HepG2 (cell line): Measurements from ENCODE around the gene OGG1. TPM values are rescaled to one million over a fixed set of nuclear protein-coding genes. Genes with fewer than 3 reads are reported as not detected.

Source experiments
- AGO2 ChIP-seq: fragments of 200-400 bp; formaldehyde crosslinking; optimal IDR thresholded peaks from 2 replicates; pipeline ENCODE3; 2017; ENCODE audit warnings: mild to moderate bottlenecking, low read depth, low read length, moderate library complexity
- ARID3A ChIP-seq: IDR thresholded peaks from 2 replicates; pipeline ENCODE4 v1.6.1; 2012; ENCODE audit warnings: low read depth, low read length, improper control_type of control experiment
- CSRNP1 ChIP-seq: sonication (generic); formaldehyde crosslinking; IDR thresholded peaks from 2 replicates; pipeline ENCODE4 v1.8.1; 2023; ENCODE audit warnings: mild to moderate bottlenecking, missing genetic modification reagents
- HNRNPK ChIP-seq: fragments of 200-400 bp; formaldehyde crosslinking; IDR thresholded peaks from 2 replicates; pipeline ENCODE4 v1.6.1; 2018; ENCODE audit warnings: low read length, low read depth, moderate library complexity, mild to moderate bottlenecking; ENCODE audit not compliant: poor library complexity, severe bottlenecking
- KDM5A ChIP-seq: fragments of 200-600 bp; sonication (generic); IDR thresholded peaks from 2 replicates; pipeline ENCODE4 v1.7.0; 2018; ENCODE audit warnings: antibody characterized with exemption, mild to moderate bottlenecking, low read length, borderline replicate concordance
- MXD4 ChIP-seq: IDR thresholded peaks from 2 replicates; pipeline ENCODE4 v1.6.1; 2016; ENCODE audit warnings: mild to moderate bottlenecking, missing biosample characterization, missing genetic modification reagents
- NR3C1 ChIP-seq: sonication (generic); formaldehyde crosslinking; IDR thresholded peaks from 2 replicates; pipeline ENCODE4 v1.4.0; 2020; ENCODE audit warnings: missing genetic modification reagents
- PTBP1 ChIP-seq: fragments of 200-400 bp; formaldehyde crosslinking; IDR thresholded peaks from 2 replicates; pipeline ENCODE4 v1.6.1; 2018; ENCODE audit warnings: low read length, low read depth; ENCODE audit not compliant: poor library complexity, severe bottlenecking
- SALL1 ChIP-seq: sonication (generic); formaldehyde crosslinking; IDR thresholded peaks from 2 replicates; pipeline ENCODE4 v1.8.0; 2022; ENCODE audit warnings: mild to moderate bottlenecking, missing genetic modification reagents
- SIN3B ChIP-seq: fragments of 150-350 bp; IDR thresholded peaks from 2 replicates; pipeline ENCODE4 v1.6.1; 2014; ENCODE audit warnings: low read length
- THAP11 ChIP-seq: IDR thresholded peaks from 2 replicates; pipeline ENCODE4 v1.6.1; 2016; ENCODE audit warnings: missing biosample characterization, missing genetic modification reagents
- YY1 ChIP-seq: IDR thresholded peaks from 2 replicates; pipeline ENCODE4 v1.6.1; 2011; ENCODE audit warnings: low read length, low read depth, moderate library complexity, mild to moderate bottlenecking; ENCODE audit not compliant: insufficient read depth, insufficient replicate concordance
- ZFP36L2 ChIP-seq: sonication (generic); formaldehyde crosslinking; IDR thresholded peaks from 2 replicates; pipeline ENCODE4 v1.4.0; 2020; ENCODE audit warnings: missing genetic modification reagents
- ZNF121 ChIP-seq: sonication (generic); formaldehyde crosslinking; IDR thresholded peaks from 2 replicates; pipeline ENCODE4 v1.5.0; 2020; ENCODE audit warnings: mild to moderate bottlenecking, missing genetic modification reagents
- ZNF782 ChIP-seq: sonication (generic); formaldehyde crosslinking; IDR thresholded peaks from 2 replicates; pipeline ENCODE4 v1.4.0; 2020; ENCODE audit warnings: missing genetic modification reagents, mild to moderate bottlenecking, borderline replicate concordance
- polyA plus RNA-seq, 8 experiments: library from polyadenylated mRNA; depleted of rRNA in 3 of 8; stranded (reverse) in 7 of 8; unstranded in 1 of 8; fragments of >200 nt; fragmentation: Illumina TruSeq in 4 of 8; extraction: Trizol in 4 of 8; gene quantifications; 2 replicates each; pipeline versions ENCODE4 v1.2.1 to v1.2.3, GENCODE V29; 2011 to 2016; ENCODE audit warnings: low read depth in 4 of 8, missing spikeins in 1 of 8, mixed read lengths in 1 of 8; ENCODE audit not compliant: insufficient read depth in 1 of 8
- total RNA-seq, 5 experiments: library from RNA; depleted of rRNA; stranded (reverse); fragments of >200 nt; fragmentation: Illumina TruSeq; extraction: Trizol; gene quantifications; 2 replicates each; pipeline ENCODE4 v1.2.3, GENCODE V29; 2016; ENCODE audit warnings: low read depth in 1 of 5
- TF ChIP-seq, protein P1 (sequence below), 2 experiments: fragments of 450-650 bp in 1 of 2; sonication (generic) in 1 of 2; formaldehyde crosslinking; IDR thresholded peaks; 2 replicates each; pipeline versions ENCODE4 v1.5.0 to v1.8.0; 2020 to 2022; ENCODE audit warnings: mild to moderate bottlenecking in 1 of 2, missing genetic modification reagents in 1 of 2
- TF ChIP-seq, protein P2 (sequence below): IDR thresholded peaks from 2 replicates; pipeline ENCODE4 v1.6.1; 2016; ENCODE audit warnings: low read depth, borderline replicate concordance

OGG1 gene
- total and polyA plus RNA-seq, 2 of the 13 experiments (the other 11 are each of a cell fraction or from before 2014, with no cell fraction given), result 28.7 to 33.2 TPM

DNA sequence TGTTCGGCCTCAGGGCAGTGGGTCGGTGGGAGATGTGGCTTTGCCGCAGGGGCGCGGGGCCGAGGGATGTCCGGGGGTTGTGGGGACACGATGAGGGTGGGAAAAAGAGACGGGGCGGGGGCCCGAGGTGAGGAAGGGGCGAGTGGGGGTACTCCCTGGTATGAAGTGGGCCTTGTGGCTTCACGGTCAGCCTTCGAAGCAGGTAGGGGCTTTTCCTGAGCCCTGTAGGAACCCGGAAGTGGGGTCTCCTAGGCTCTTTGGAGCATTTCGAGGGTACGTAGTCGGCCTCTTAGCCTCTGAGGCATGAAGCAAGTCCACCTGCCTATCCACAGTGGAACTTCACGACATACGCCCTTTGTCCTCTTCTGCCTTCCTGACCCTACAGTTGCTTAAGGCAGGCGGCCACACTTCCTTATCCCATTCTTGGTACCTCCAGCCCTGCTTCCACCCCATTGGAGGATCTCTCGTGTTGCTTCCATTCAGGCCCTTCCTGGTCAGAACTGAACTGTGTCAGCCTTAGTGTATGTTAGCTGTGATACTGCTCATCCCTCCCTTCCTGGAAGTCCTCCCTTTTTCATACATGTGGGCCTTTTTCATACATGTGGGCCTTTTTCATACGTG lies 43.5 kb downstream of the OGG1 start (continued):
- TF ChIP-seq, protein P1, sequence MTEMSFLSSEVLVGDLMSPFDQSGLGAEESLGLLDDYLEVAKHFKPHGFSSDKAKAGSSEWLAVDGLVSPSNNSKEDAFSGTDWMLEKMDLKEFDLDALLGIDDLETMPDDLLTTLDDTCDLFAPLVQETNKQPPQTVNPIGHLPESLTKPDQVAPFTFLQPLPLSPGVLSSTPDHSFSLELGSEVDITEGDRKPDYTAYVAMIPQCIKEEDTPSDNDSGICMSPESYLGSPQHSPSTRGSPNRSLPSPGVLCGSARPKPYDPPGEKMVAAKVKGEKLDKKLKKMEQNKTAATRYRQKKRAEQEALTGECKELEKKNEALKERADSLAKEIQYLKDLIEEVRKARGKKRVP (CRISPR knock-in tag; IDR thresholded peaks at IDR 0.05), result no peak
- TF ChIP-seq ZFP36L2 (CRISPR knock-in tag) (no peak), SIN3B (no peak), YY1 (no peak), HNRNPK (peak; percentile 61), ZNF121 (CRISPR knock-in tag) (no peak), NR3C1 (CRISPR knock-in tag) (no peak), SALL1 (peak; percentile 39; the same call in 1 of the 2 replicates), MXD4 (CRISPR knock-in tag) (0 out of 2 replicates have a peak, but pooled peaks have one; percentile 10), ARID3A (no peak), KDM5A (no peak; the same call in 1 of the 2 replicates), CSRNP1 (CRISPR knock-in tag) (peak; percentile 87; the same call in 1 of the 2 replicates), AGO2 (no peak), PTBP1 (no peak), ZNF782 (no peak), THAP11 (CRISPR knock-in tag) (no peak)
- TF ChIP-seq, protein P2, sequence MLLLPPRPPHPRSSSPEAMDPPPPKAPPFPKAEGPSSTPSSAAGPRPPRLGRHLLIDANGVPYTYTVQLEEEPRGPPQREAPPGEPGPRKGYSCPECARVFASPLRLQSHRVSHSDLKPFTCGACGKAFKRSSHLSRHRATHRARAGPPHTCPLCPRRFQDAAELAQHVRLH (CRISPR knock-in tag), result no peak
